Ascending aorta (tissue), 2 donors: ENCODE results near the gene CARNS1. TPM values are rescaled to one million over a fixed set of nuclear protein-coding genes. Genes with fewer than 3 reads are reported as not detected.

ENCODE experiments used
- DNase-seq, 2 donors: peaks; one replicate each; pipeline ENCODE4 v3.0.0-alpha.2; 2019; ENCODE audit warnings: low spot score in 2 of 2
- H3K27ac ChIP-seq, 2 donors: fragments of 200-600 bp; sonication (generic); one replicate each; pipeline ENCODE4 v1.5.1; 2016 to 2017; ENCODE audit warnings: mild to moderate bottlenecking in 1 of 2
- H3K27me3 ChIP-seq: fragments of 200-600 bp; sonication (generic); one replicate; pipeline ENCODE4 v1.5.1; 2017
- H3K36me3 ChIP-seq, 2 donors: fragments of 200-600 bp; sonication (generic); one replicate each; pipeline ENCODE4 v1.5.1; 2016
- H3K4me1 ChIP-seq, 2 donors: fragments of 200-600 bp; sonication (generic); one replicate each; pipeline ENCODE4 v1.5.1; 2016 to 2017; ENCODE audit warnings: mild to moderate bottlenecking in 1 of 2
- H3K4me3 ChIP-seq, 2 donors: fragments of 200-600 bp; sonication (generic); one replicate each; pipeline ENCODE4 v1.5.1; 2016 to 2017; ENCODE audit warnings: mild to moderate bottlenecking in 1 of 2
- H3K9me3 ChIP-seq, 2 donors: fragments of 200-600 bp; sonication (generic); one replicate each; pipeline ENCODE4 v1.5.1; 2016
- intact Hi-C: fragments of 100-400 bp; cut with DNase I; formaldehyde crosslinking; loops from one replicate; pipeline ENCODE4 v1.15.1; 2023
- total RNA-seq: library from RNA; depleted of rRNA; stranded (reverse); fragments of >200 nt; gene quantifications from one replicate; pipeline ENCODE4 v1.1.0, GENCODE V29; 2016
- TF ChIP-seq, protein P1 (sequence below), 3 experiments: fragments of 200-600 bp in 2 of 3; fragments of 450-650 bp in 1 of 3; sonication (generic) in 2 of 3; IDR thresholded peaks; one replicate each; pipeline ENCODE4 v1.5.1; 2016 to 2019; ENCODE audit warnings: antibody characterized with exemption in 3 of 3, mild to moderate bottlenecking in 1 of 3, moderate library complexity in 1 of 3

CARNS1 gene
- total RNA-seq, 1 donor from 2014 or later = 6.0 TPM

DNA sequence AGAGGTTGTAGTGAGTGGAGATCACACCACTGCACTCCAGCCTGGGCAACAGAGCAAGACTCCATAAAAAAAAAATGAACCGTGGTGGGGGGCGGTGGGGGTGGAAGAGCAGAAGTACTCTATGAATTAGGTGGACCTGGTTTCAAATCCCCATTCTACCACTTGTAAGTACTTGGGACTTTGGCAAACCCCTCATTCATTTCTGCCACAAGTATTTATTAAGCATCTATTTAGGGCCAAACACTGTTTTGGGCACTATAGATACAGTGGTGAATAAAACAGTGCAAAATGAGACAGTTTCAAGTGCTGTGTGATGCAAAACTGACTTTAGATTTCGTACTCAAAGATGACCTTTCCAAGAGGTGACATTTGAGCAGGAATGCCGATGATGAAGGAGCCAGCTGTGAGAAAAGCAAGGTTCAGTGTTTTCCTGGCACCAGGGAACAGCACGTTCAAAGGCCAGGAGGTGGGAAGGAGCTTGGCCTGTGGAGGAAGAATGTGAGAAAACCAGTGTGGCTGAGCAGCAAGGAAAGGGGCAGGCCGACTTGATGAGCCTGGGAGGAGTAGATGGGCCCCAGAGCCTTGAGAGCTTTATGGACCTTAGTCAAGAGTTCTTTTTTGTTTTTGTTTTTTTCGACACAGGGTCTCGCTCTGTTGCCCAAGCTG, 55.0 kb downstream of the CARNS1 start:
- intact Hi-C loops = no loop called here
- H3K27ac ChIP-seq = no peak overlapping the region
- TF ChIP-seq, protein P1, sequence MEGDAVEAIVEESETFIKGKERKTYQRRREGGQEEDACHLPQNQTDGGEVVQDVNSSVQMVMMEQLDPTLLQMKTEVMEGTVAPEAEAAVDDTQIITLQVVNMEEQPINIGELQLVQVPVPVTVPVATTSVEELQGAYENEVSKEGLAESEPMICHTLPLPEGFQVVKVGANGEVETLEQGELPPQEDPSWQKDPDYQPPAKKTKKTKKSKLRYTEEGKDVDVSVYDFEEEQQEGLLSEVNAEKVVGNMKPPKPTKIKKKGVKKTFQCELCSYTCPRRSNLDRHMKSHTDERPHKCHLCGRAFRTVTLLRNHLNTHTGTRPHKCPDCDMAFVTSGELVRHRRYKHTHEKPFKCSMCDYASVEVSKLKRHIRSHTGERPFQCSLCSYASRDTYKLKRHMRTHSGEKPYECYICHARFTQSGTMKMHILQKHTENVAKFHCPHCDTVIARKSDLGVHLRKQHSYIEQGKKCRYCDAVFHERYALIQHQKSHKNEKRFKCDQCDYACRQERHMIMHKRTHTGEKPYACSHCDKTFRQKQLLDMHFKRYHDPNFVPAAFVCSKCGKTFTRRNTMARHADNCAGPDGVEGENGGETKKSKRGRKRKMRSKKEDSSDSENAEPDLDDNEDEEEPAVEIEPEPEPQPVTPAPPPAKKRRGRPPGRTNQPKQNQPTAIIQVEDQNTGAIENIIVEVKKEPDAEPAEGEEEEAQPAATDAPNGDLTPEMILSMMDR (IDR thresholded peaks at IDR 0.05) = no peak
- H3K27me3 ChIP-seq = no peaks in the 10 kb centered on the region
- no peaks in the 10 kb centered on the region for H3K9me3 ChIP-seq
- H3K4me3 ChIP-seq = no peak overlapping the region
- no peaks in the 10 kb centered on the region for H3K36me3 ChIP-seq
- peaks cover 0 to 13% of the 10 kb centered on the region in 2 donors for H3K4me1 ChIP-seq
- no peak for DNase-seq

GRCh38 chr11:67472882-67473281, 57.4 kb downstream of the CARNS1 start:
- H3K36me3 ChIP-seq = no peaks in the 10 kb centered on the region
- DNase-seq = no peak
- intact Hi-C loops = no loop called here
- no peak overlapping the region for H3K27ac ChIP-seq
- peaks cover 0 to 5% of the 10 kb centered on the region in 2 donors for H3K4me1 ChIP-seq
- TF ChIP-seq, protein P1 (IDR thresholded peaks at IDR 0.05) = no peak
- H3K4me3 ChIP-seq = no peak overlapping the region
- H3K9me3 ChIP-seq = no peaks in the 10 kb centered on the region
- H3K27me3 ChIP-seq = no peaks in the 10 kb centered on the region

Other genes with a start within 250 kb of the CARNS1 start
- 65.3 TPM for gene GRK2, start 149.2 kb upstream of the CARNS1 start, total RNA-seq
- 54.7 TPM for gene ANKRD13D, start 126.4 kb upstream of the CARNS1 start, total RNA-seq
- 30.9 TPM for gene SSH3, start 112.1 kb upstream of the CARNS1 start, total RNA-seq
- gene POLD4, start 62.1 kb upstream of the CARNS1 start, total RNA-seq = 107 TPM
- 32.6 TPM for gene CLCF1, start 42.1 kb upstream of the CARNS1 start, total RNA-seq
- 22.6 TPM for gene RAD9A, start 23.7 kb upstream of the CARNS1 start, total RNA-seq
- gene PPP1CA, start 13.8 kb upstream of the CARNS1 start, total RNA-seq = 113 TPM
- gene TBC1D10C, start 11.6 kb upstream of the CARNS1 start, total RNA-seq = 0.64 TPM
- gene RPS6KB2, start 12.8 kb downstream of the CARNS1 start, total RNA-seq = 72.3 TPM
- 26.6 TPM for gene PTPRCAP, start 22.0 kb downstream of the CARNS1 start, total RNA-seq
- gene CORO1B, start 27.8 kb downstream of the CARNS1 start, total RNA-seq = 93.4 TPM
- not detected for gene GPR152, start 37.1 kb downstream of the CARNS1 start, total RNA-seq
- gene CABP4, start 39.7 kb downstream of the CARNS1 start, total RNA-seq = not detected
- gene TMEM134, start 53.6 kb downstream of the CARNS1 start, total RNA-seq = 189 TPM
- gene AIP, start 67.3 kb downstream of the CARNS1 start, total RNA-seq = 116 TPM
- 31.8 TPM for gene PITPNM1, start 89.7 kb downstream of the CARNS1 start, total RNA-seq
- 159 TPM for gene CDK2AP2, start 92.5 kb downstream of the CARNS1 start, total RNA-seq
- gene CABP2, start 107.8 kb downstream of the CARNS1 start, total RNA-seq = not detected
- 1,335 TPM for gene GSTP1, start 168.1 kb downstream of the CARNS1 start, total RNA-seq
- 128 TPM for gene NDUFV1, start 191.3 kb downstream of the CARNS1 start, total RNA-seq
- 23.4 TPM for gene NUDT8, start 214.3 kb downstream of the CARNS1 start, total RNA-seq
- not detected for gene TBX10, start 224.1 kb downstream of the CARNS1 start, total RNA-seq
- gene ACY3, start 235.1 kb downstream of the CARNS1 start, total RNA-seq = not detected